Measurements from ENCODE around the gene SPIN1.
A peak's percentile ranks its signal among the peaks of the same experiment; 100 is the strongest.

Gene SPIN1

DNA sequence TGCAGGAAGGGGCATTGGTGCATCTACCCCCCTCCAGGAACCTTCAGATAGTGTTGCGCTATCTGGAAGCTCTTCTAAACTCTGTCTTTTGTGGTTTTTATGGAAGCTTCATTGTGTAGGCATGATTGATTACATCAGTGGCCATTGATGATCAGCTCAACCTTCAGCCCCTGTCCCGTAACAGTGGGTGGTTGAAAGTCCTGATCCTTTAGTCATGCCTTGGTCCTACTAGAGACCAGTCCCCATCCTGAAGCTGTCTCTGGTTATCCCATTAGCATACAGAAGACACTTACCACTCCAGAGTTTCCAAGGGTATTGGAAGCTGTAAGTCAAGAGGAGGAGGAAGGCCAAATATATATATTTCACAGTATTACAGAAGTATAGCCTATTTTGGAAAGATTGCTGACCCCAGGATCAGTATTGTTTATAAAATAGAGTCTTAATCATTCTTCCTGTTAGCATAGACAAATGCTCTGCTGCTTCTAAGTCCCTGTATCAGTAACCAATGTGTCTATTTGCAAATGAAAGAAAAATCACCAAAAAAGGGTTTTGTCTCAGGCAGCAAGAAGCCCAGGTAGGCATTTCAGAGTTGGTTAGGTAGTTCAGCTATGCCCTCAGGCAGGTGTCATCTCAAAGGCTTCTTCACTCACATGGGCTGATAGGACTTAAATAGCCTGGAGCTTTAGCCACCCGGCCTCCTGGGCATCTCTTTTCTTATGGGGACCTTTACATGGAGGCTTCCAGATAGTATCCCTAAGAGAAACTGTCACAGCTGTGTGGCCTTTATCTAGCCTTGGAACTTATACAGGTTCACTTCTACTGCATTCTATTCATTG lies 41.6 kb downstream of the SPIN1 start:
- ATAC-seq: no peak

DNA sequence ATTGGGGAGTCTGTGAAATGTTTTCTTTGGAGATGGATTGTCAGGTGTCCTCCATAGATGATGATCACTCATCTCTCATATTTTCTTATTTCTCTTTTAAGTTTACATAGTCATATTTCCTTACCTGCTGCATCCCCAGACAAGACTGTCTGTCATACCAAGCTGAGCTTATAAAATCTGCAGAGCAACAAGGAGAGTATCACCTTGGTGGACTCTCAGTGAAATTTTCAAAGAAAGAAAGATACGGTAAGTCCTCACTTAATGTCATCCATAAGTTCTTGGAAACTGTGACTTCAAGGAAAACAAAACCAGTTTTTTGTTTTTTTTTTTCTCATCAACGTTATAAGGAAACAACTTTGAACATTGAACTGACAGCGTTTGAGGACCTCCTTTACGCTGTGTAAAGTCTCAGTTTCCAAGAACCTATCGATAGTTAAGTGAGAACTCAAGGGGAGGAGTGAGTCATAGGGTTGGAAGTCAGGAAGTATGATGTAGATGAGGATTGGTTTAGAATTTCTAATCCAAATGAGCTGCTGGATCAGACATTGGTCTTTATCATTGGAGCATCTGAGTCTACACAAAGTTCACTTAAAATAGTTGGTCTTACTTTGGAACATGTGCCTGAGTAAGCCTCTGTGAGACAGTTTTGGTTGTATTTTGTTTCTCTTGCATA lies 45.5 kb downstream of the SPIN1 start:
- peak; percentile 37; the same call in 1 of the 3 replicates for ATAC-seq
- TF ChIP-seq ESRRG (CRISPR knock-in tag; IDR thresholded peaks at IDR 0.05) (no peak), GLIS3 (CRISPR knock-in tag; IDR thresholded peaks at IDR 0.05) (no peak), CSDC2 (CRISPR knock-in tag; IDR thresholded peaks at IDR 0.05) (no peak), ZFP3 (CRISPR knock-in tag; IDR thresholded peaks at IDR 0.05) (no peak), TCF4 (CRISPR knock-in tag; IDR thresholded peaks at IDR 0.05; ENCODE audit: borderline replicate concordance) (no peak), RARB (CRISPR knock-in tag; IDR thresholded peaks at IDR 0.05) (no peak), BACH2 (CRISPR knock-in tag; IDR thresholded peaks at IDR 0.05; ENCODE audit: borderline replicate concordance) (no peak), ZNF565 (CRISPR knock-in tag; conservative IDR thresholded peaks at IDR 0.05; ENCODE audit: low read depth) (no peak), ZFP30 (CRISPR knock-in tag; IDR thresholded peaks at IDR 0.05) (no peak), TOX (CRISPR knock-in tag; IDR thresholded peaks at IDR 0.05; ENCODE audit: borderline replicate concordance) (no peak), ARNTL (CRISPR knock-in tag; IDR thresholded peaks at IDR 0.05; ENCODE audit: borderline replicate concordance, low read depth) (no peak), ZNF8 (CRISPR knock-in tag; IDR thresholded peaks at IDR 0.05) (no peak)
- TF ChIP-seq, protein P1, sequence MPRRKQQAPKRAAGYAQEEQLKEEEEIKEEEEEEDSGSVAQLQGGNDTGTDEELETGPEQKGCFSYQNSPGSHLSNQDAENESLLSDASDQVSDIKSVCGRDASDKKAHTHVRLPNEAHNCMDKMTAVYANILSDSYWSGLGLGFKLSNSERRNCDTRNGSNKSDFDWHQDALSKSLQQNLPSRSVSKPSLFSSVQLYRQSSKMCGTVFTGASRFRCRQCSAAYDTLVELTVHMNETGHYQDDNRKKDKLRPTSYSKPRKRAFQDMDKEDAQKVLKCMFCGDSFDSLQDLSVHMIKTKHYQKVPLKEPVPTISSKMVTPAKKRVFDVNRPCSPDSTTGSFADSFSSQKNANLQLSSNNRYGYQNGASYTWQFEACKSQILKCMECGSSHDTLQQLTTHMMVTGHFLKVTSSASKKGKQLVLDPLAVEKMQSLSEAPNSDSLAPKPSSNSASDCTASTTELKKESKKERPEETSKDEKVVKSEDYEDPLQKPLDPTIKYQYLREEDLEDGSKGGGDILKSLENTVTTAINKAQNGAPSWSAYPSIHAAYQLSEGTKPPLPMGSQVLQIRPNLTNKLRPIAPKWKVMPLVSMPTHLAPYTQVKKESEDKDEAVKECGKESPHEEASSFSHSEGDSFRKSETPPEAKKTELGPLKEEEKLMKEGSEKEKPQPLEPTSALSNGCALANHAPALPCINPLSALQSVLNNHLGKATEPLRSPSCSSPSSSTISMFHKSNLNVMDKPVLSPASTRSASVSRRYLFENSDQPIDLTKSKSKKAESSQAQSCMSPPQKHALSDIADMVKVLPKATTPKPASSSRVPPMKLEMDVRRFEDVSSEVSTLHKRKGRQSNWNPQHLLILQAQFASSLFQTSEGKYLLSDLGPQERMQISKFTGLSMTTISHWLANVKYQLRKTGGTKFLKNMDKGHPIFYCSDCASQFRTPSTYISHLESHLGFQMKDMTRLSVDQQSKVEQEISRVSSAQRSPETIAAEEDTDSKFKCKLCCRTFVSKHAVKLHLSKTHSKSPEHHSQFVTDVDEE (CRISPR knock-in tag; IDR thresholded peaks at IDR 0.05): no peak
- TF ChIP-seq, protein P2, sequence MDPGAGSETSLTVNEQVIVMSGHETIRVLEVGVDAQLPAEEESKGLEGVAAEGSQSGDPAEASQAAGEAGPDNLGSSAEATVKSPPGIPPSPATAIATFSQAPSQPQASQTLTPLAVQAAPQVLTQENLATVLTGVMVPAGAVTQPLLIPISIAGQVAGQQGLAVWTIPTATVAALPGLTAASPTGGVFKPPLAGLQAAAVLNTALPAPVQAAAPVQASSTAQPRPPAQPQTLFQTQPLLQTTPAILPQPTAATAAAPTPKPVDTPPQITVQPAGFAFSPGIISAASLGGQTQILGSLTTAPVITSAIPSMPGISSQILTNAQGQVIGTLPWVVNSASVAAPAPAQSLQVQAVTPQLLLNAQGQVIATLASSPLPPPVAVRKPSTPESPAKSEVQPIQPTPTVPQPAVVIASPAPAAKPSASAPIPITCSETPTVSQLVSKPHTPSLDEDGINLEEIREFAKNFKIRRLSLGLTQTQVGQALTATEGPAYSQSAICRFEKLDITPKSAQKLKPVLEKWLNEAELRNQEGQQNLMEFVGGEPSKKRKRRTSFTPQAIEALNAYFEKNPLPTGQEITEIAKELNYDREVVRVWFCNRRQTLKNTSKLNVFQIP (CRISPR knock-in tag; IDR thresholded peaks at IDR 0.05; ENCODE audit: borderline replicate concordance, low read depth): no peak

More for the DNA sequence above, 41.6 kb downstream of the SPIN1 start:
- TF ChIP-seq ZFP3 (CRISPR knock-in tag; IDR thresholded peaks at IDR 0.05) (no peak), CSDC2 (CRISPR knock-in tag; IDR thresholded peaks at IDR 0.05) (no peak), GLIS3 (CRISPR knock-in tag; IDR thresholded peaks at IDR 0.05) (no peak), ARNTL (CRISPR knock-in tag; IDR thresholded peaks at IDR 0.05; ENCODE audit: borderline replicate concordance, low read depth) (no peak), ZNF565 (CRISPR knock-in tag; conservative IDR thresholded peaks at IDR 0.05; ENCODE audit: low read depth) (no peak), RARB (CRISPR knock-in tag; IDR thresholded peaks at IDR 0.05) (no peak), ZFP30 (CRISPR knock-in tag; IDR thresholded peaks at IDR 0.05) (no peak), ESRRG (CRISPR knock-in tag; IDR thresholded peaks at IDR 0.05) (no peak), ZC3H10 (CRISPR knock-in tag; IDR thresholded peaks at IDR 0.05) (no peak), ZNF8 (CRISPR knock-in tag; IDR thresholded peaks at IDR 0.05) (no peak)
- TF ChIP-seq, protein P1 (CRISPR knock-in tag; IDR thresholded peaks at IDR 0.05): no peak
- TF ChIP-seq, protein P3, sequence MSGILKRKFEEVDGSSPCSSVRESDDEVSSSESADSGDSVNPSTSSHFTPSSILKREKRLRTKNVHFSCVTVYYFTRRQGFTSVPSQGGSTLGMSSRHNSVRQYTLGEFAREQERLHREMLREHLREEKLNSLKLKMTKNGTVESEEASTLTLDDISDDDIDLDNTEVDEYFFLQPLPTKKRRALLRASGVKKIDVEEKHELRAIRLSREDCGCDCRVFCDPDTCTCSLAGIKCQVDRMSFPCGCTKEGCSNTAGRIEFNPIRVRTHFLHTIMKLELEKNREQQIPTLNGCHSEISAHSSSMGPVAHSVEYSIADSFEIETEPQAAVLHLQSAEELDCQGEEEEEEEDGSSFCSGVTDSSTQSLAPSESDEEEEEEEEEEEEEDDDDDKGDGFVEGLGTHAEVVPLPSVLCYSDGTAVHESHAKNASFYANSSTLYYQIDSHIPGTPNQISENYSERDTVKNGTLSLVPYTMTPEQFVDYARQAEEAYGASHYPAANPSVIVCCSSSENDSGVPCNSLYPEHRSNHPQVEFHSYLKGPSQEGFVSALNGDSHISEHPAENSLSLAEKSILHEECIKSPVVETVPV (CRISPR knock-in tag; IDR thresholded peaks at IDR 0.05): no peak

DNA sequence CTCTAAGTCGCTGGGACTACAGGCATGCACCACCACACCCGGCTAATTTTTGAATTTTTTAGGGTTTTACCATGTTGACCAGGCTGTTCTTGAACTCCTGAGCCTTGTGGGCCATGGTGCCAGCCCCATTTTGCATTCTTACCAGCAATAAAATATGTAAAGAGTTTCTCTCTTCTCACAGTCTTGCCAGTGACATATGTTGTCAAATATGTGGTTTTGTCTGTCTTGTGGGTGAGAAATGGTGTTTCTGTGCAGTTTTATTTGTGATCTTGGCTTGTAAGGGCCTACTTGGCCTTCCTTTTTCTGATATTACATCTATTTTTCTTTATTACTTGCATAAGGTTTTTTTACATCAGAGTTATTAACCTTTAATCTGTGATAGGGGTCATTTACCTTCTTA lies 47.1 kb downstream of the SPIN1 start:
- no peak for ATAC-seq
- TF ChIP-seq GLIS3 (CRISPR knock-in tag; IDR thresholded peaks at IDR 0.05) (no peak), ZNF70 (CRISPR knock-in tag; IDR thresholded peaks at IDR 0.05) (no peak), OSR1 (CRISPR knock-in tag; IDR thresholded peaks at IDR 0.05) (no peak), ISL1 (CRISPR knock-in tag; IDR thresholded peaks at IDR 0.05) (no peak)
- TF ChIP-seq, protein P1 (CRISPR knock-in tag; IDR thresholded peaks at IDR 0.05): no peak
- TF ChIP-seq, protein P4, sequence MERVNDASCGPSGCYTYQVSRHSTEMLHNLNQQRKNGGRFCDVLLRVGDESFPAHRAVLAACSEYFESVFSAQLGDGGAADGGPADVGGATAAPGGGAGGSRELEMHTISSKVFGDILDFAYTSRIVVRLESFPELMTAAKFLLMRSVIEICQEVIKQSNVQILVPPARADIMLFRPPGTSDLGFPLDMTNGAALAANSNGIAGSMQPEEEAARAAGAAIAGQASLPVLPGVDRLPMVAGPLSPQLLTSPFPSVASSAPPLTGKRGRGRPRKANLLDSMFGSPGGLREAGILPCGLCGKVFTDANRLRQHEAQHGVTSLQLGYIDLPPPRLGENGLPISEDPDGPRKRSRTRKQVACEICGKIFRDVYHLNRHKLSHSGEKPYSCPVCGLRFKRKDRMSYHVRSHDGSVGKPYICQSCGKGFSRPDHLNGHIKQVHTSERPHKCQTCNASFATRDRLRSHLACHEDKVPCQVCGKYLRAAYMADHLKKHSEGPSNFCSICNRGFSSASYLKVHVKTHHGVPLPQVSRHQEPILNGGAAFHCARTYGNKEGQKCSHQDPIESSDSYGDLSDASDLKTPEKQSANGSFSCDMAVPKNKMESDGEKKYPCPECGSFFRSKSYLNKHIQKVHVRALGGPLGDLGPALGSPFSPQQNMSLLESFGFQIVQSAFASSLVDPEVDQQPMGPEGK (CRISPR knock-in tag; IDR thresholded peaks at IDR 0.05; ENCODE audit: borderline replicate concordance): no peak
